GM19468 (cell line): ENCODE measurements around the gene GSN.
"Not testable (repeated sequence)": the region's sequence is repeated elsewhere in the genome, so short reads cannot be mapped to it uniquely, and the experiment has no call there.

Experiments used
- ATAC-seq: cut with Tn5 transposase; IDR thresholded peaks from one replicate; pipeline ENCODE4 v1.9.1; 2021; ENCODE audit warnings: mild to moderate bottlenecking, moderate library complexity, moderate number of reproducible peaks; ENCODE audit not compliant: unreplicated experiment; ENCODE audit errors: extremely low read depth

Gene GSN

DNA sequence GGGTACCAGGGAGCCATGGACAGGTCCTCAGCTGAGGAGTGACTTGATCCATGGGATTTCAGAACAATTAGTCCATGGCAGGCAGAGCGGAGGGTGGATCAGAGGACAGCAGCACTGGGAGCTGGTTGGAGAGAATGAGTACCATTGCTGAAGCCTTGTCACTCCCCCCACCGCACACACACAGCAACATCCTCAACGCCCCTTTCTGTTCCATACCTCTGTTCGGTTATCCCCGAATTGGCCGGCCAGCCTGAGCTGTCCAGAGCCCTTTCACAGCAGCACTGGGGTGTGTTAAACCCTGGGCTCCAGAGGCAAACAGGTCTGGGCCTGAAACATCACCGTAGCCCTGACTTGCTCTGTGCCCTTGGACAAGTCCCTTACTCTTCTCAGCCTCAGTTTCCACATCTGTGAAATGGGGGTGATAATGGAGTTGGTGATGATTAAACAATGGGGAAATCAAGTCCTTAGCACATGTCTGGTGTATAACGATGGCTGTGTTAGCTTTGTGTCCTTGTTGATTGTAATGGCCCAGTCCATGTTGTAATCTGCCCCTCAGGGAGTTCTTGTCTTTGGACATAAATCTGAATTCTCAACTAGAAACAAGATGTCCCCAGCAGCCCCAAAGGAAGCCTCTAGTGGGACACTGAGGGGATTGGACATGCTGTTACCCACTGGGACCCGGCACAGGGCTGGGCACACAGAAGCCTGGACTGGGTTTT lies 16.9 kb downstream of the GSN start:
- ATAC-seq = no peak

DNA sequence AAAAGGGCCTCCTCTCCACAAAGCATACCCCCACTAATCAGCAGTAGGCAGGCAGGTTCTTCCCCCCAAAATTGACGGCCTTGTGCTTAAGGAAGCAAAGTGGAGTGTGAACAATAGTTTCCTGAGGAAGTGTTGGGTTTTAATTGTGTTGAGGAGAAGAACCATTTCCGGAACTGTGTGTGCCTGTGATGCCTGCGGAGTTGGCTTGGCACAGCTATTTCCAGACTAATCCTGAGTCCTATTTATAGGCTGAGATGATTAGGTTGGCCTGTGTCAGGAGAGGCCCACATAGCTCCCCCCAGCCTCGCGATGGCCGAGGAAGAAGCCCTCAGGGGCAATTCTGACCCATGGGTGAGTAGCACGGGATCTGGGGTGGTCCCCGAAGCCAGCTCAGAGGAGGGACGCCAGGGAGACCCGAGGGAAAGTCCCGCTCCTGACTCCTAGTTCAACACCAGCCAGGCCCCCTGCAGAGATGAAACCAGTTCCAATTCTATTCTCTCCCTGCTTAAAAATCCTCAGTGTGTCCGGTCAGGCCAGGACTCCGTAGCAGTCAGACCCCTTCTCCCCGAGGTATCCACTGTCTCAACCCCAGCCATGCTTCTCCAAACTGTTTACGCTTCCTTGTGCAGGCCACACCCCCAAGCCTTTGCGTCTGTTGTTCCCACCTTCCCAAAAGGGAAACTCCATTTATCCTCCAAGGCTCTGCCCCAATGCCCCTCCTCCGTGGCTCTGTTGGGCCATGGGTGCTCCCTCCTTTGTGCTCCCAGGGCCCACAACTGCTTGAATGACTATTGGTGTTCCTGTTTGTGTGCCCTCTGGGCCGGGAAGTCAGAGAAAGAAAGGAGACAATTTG lies 18.1 kb downstream of the GSN start:
- no peak for ATAC-seq

DNA sequence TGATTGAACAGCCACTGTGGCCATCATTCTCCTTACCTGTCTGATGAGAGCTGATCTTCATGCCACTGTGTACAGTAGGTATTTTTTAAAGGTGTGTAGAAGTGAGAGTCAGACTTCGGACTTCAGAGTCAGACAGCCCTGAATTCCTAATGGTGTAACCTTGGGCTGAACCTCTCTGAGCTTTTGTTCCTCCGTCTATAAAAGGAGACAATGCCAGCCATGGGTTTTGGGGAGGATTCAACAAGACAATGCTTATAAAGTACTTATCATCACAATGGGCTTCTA lies 18.7 kb downstream of the GSN start:
- no peak for ATAC-seq

DNA sequence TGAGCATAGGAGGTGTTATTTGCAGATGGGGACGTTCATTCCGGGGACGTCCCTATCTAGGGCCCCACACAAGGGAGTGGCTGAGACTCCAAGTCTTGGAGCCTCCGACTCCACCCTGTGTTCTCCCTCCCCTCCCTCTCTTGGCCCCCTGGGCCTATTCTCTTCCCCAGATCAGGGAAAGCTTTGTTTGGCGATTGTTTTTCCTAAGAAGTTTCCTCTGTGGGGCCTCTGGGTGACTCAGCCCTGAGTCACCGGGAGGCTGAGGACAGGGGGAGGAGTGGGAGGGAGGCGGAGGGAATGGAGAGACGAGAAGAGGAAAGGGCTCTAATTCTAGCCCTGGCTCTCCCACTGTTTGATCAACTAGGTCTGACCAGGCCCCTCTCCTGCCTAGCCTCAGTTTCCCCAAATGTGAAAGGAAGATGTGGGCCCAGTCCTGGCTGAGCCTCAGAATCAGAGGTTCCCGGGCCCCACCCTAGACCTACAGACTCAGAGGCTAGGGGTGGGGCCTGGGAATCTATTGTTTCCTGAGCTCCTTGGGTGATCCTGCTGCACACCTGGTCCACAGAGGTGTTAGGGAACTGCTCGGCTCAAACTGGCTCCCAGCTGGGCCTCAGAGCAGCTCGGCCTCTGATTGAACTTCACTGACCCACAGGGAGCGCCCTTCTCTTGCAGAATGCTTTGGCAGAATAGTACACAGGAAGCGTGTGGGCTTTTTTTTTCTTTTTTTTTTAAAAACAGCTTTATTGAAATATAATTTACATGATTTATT lies 19.2 kb downstream of the GSN start:
- no peak for ATAC-seq

DNA sequence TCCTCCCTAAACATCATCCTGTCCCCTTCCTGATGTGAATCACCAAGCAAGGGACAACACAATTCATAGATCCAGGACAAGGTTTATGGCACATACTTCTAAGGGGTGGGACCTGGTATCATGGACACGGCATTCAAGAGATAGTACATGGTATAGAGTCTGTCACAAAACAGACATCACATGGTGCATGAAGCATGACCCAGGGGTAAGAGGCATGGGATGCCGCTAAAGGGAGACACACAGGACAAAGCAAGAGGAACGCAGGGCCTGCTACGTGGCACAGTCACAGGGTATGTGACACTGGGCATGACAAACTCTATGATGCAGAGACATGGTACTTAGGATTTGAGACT lies 20.7 kb downstream of the GSN start:
- ATAC-seq = no peak

DNA sequence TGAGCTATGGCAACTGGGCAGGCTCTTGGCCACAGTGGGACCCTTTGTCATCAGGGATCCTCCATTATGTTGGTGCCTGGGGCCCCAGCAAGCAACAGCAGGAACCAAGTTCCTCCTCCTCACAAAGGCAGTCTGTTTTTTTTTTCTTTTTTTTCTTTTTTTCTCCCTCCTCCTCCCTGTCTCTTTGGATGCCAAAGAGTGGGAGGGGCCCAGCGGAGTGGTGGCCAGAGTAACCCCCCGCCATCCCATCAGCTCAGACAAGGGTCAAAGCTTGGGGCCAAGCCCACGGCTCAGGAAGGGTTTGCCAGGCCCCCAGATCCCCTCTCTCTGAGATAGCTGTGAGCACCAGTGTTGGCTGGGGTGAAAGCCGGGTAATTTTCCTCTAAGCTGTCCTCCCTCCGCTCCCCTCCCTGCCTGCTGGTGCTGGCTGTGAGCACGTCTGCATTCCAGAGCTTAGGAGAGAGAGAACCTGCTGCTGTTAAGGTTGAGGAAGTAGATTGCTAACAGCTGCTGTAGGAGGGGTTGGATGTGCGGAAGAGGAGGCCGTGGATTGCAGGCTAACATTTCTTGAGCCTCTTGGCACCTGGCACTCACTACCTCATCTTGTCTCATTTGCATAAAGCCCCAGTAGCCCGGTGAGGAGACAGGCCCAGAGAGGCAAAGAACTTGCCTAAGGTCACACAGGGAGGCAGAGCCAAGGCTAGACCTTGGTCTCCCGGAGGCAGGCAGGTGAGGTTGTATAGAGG lies 21.2 kb downstream of the GSN start:
- ATAC-seq = no peak

DNA sequence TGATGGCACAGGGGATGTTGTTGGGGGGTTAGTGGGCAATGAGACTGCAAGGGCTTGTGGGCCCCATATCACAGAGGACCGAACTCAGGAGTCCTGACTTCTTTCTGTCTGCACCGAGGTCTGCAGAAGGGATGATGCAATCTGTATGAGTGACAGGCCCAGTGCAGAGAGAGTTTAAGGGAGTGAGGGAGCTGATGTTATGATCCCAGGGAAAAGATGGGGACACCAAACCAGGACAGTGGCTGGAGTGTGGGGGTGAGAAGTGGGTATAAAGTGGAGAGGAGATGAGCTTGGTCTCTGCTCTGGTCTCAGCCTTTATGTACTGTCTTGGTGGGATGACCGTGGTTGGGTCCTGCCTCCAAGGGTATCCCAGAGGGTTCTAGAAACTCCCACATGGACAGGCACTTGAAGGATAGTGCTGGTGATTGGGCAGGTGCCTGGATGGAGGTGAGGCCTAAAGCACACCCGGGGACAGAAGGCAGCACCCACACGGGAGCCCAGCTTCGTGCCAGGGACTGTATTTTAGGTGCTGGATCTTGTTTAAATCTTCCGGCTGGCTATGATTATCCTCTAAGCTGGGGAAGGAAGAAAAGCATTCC lies 21.9 kb downstream of the GSN start:
- no peak for ATAC-seq

DNA sequence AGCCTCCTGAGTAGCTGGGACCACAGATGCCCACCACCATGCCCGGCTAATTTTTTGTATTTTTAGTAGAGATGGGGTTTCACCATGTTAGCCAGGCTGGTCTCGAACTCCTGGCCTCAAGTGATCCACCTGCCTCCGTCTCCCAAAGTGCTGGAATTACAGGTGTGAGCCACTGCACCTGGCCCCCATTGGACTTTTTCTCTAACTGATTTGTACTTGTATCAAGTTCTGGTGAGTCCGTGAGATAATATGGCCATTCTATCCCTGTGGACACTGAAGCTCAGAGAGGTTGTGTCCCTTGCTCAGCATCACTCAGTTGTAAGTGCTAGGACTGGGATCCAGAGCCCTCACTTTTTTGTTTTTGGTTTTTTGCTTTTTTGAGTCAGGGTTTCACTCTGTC lies 23.6 kb downstream of the GSN start:
- not testable (repeated sequence) for ATAC-seq

DNA sequence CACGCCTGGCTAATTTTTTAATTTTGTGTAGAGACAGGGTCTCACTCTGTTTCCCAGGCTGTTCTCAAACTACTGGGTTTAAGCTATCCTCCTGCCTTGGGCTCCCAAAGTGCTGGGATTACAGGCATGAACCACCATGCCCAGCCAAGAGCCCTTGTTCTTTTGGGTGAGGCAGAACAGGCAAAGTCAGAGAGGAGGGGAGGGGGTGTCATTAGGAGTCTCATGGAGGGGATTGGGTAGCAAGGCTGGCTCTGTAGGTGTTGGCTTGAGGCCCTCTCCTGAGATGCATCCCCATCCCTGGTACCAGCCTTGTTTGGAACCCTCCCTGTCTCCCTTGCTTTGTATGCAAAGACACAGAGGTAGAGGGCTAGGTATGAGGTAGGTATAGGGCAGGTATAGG lies 24.1 kb downstream of the GSN start:
- no peak for ATAC-seq

DNA sequence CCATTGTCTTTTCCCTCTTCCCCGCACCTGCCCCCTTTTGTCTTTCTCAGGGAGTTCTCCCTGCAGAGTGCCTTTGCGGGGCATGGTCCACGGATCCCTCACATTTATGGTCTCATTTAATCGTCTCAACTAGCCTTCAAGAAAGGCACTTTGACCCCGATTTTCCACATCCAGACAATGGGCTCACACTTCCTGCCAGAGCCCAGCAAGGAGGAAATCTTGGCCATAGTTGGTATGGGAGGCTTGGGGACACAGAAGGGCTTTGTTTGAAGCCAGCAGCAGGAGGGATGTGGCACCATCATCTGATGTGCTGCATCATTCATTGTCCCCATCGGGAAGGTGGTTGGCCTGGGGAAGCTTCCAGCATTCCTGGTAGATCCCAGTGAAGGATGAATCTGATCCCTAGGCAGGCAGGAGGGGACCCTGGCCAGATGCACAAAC lies 24.9 kb downstream of the GSN start:
- ATAC-seq = no peak

DNA sequence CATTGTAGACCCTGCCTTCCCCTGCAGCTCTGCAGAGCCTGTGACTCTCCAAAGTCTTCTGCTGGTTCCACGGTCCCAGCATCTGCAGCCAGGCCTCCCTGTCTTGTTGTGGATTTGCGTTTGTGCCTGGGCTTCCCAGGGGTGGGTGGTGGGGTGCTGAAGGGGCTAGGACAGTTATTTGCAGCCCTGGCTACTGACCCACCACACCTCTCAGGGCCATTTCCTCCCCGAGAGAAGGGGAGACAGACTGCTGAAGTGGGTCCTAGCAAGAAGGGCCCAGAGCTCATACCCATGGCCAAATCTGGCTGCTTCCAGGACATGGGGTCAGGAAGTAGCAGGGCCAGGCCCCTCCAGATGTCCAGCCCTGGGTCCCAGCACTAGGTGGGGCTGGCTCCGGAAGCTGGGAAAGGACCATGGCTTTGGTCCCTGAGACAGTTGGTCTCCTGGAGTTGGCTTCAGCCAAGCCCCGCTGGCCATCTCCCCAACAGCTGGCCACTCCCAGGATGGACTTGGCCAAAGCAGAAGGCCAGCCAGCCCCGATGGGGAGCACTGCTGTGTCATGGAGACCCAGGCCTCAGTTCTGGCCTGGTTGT lies 26.3 kb downstream of the GSN start:
- no peak for ATAC-seq

DNA sequence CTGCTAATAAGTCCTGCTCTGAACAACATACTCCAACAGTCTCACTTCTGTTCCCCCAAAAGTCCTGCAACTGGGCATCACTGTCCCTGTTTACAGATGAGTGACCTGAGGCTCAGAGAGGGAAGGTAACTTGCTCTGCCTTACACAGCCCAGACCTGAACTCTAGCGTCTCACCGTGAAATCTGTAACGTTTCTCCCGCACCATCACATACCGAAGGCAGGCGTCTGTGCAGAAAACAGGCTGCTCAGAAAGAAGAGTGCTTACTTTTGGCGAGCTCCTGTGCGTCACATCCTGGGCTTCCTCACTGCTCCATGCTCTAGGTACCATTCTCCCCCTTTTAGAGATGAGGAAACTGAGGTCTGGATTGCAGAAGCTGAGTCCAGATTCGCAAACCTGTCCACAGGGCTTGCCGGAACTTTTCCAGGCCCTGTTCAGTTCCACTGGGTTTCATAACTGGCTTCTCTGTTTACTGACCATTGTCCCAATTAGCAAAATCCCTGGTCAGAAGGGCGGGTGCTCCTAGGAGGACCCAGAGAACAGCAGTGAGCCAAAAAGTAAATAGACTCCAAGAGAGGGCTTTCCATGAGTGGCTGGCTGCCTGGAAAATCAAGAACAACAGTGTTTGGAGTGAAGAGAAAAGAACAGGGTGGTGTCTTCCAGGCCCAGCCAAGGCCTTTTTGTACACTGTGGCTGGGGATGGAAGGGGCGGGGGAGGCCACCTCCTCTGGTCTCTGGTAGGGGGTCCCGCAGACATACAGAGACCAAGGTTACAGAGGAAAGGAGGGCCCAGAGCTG lies 27.1 kb downstream of the GSN start:
- no peak for ATAC-seq

DNA sequence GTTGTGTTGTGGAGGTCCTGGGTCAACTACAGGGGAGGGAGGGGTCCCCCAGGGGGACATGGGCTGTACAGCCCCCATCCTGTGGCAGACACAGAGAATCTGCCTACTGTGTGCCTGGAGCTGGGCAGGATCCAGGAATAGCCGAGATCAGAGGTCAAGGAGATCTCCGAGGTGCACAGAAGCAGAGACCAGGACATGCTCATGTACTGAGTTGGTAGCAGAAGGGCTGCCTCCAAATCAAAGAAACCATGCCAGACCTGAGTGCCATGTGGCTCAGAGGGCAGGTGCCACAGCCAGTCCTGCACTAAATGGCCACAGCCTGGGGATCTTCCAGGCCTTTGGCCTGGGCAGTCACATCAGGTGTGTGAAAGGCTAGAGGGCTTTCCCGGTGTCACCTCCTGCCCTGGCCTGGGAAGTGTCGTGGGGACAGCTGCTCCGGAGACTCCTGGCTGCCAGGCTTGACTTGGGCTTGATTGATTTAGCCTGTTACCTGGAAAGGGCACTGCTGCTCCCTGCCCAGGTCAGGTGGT lies 27.8 kb downstream of the GSN start:
- no peak for ATAC-seq

DNA sequence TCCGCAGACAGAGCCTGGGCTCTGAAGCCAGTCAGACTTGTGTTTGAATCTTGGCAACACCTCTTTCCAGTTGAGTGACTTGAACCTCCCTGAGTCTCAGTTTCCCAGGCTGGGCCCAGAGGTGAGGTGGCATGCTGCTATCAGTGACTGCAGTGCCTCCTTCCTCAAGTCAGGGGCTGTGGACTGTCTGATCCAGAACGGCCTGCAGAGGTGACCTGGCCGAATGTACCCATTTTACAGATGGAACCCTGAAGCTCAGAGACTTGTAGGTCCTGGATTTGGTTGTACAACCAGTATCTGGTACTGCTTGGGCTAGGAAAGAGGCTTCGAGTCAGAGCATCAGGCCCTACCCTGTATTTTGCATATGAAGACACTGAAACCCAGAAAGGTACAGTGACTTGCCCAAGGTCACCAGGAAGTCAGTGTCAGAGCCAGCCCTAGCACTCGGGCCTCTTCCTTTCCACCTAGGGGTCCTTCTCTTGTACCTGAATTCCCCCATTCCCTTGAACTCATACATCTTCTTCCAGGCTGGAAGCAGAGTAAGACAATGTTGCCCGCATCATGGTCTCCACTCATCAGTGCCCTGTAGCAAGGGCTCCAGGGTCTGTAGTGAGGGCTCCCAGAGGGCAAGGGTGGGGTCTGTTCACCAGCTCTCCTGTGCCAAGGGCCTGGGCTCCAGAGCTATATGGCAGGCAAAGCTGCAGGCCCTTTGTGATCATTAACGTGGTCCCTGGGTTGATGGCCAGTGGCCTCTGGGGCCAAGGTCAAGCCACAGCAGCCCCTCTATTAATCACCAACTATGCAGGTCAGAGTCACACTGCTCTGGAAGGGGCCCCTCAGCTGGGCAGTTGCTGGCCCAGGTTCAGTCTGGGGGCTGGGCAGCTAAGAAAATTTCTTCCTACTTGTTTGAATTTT lies 28.5 kb downstream of the GSN start:
- ATAC-seq = no peak

DNA sequence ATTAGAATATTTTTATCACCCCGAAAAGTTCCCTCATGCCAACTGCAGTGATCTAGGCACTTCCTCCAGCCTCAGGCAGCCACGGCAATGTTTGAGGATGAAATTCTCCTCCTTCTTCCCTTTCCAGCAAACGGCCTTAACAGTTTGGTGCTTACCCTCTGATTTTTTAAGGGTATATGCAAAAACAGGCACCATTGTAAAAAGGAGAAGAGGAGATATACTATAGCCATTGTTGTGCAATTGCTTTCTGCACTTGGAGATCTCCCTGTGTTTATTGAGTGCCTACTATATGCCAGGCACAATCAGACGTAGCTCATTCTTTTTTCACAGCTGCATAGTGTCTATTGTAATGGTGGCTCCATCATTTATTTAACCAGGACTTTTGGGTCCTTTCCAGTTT lies 29.4 kb downstream of the GSN start:
- no peak for ATAC-seq

DNA sequence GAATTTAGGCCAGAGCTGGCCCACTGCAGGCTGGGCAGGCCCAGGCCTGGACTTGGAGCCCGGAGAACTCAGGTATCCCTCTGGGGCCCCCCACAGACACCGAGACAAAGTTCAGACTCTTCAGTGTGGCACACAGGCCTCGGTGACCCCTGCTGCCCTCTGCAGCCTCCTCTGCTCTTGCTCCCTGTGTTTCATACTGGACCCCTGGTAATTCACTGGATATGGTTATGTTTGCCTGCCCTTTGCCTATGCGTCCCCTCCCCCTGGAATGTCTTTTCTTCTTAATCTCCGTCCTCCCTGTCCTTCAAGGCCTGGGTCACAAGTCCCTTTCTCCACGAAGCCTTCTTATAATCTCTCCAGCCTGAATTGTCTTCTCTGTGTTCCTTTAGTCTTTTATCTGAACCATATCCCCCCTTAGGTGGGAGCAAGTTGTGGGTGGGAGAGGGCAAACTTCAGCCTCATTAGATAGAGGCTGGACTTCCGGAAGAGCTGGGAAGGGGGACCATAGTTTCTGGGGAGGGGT lies 30.1 kb downstream of the GSN start:
- ATAC-seq = no peak

DNA sequence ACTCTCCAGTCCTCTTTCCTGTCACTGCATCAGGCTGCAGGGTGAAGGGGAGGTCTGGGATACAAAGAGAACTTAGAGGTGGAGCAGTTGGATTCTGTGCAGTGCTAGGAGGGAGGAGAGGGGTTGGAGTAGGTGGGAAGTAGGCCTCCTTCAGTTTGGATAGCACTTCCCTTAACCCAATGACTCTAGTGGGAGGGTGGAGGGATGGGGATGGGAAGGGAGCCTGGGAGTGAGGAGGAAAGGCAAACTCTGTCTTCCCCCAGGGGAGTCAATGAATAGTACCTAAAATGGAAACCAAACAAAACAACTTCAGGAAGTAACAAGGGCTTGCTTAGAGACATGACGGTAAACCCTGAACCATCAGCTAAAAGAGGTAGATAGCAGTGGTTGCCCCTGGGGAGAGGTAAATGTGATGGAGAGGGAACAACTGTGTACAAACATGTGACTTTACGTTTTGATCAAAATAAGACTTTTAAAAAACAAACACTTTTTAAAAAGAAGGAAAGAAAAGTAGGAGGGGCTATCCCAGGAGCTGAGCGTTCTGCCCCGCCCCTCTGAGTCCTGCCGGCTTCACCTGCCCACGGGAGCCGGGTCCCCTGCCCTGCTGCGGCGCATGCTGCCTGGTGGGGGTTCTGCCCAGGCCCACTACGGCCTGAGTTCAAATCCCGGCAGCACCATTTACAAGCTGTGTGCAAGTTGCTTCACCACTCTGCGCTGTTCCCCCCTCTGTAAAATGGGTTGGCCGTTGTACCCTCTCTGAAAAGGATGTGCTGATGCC lies 30.9 kb downstream of the GSN start:
- ATAC-seq = no peak
